Breast epithelium (tissue), 4 donors: ENCODE data around the gene CPLX4. TPM values are rescaled to one million over a fixed set of nuclear protein-coding genes. Genes with fewer than 3 reads are reported as not detected.

Experiments used
- DNase-seq, 2 donors: peaks; one replicate each; pipeline ENCODE4 v3.0.0-alpha.2; 2019; ENCODE audit warnings: low spot score in 2 of 2
- H3K27ac ChIP-seq, 2 donors: fragments of 200-600 bp; sonication (generic) in 1 of 2; one replicate each; pipeline ENCODE4 v1.5.1; 2016 to 2019; ENCODE audit warnings: mild to moderate bottlenecking in 1 of 2
- H3K27me3 ChIP-seq, 2 donors: fragments of 200-600 bp; sonication (generic) in 1 of 2; one replicate each; pipeline versions ENCODE4 v1.5.1 to v1.6.0; 2017 to 2019; ENCODE audit warnings: control low read depth in 1 of 2, mild to moderate bottlenecking in 1 of 2
- H3K36me3 ChIP-seq: fragments of 200-600 bp; one replicate; pipeline ENCODE4 v1.5.1; 2019
- H3K4me1 ChIP-seq, 2 donors: fragments of 200-600 bp; sonication (generic); one replicate each; pipeline ENCODE4 v1.5.1; 2016 to 2019; ENCODE audit warnings: control low read depth in 1 of 2
- H3K4me3 ChIP-seq, 3 donors: fragments of 200-600 bp; sonication (generic); 1 replicate in 2 of 3; 2 replicates in 1 of 3; pipeline ENCODE4 v1.5.1; 2016 to 2019; ENCODE audit warnings: mild to moderate bottlenecking in 3 of 3, moderate library complexity in 2 of 3
- H3K9me3 ChIP-seq, 2 donors: fragments of 200-600 bp; sonication (generic) in 1 of 2; one replicate each; pipeline ENCODE4 v1.5.1; 2016 to 2019; ENCODE audit warnings: control low read depth in 1 of 2
- CTCF ChIP-seq, 3 donors: fragments of 450-650 bp; IDR thresholded peaks; one replicate each; pipeline ENCODE4 v1.5.1; 2016 to 2017; ENCODE audit warnings: antibody characterized with exemption in 3 of 3, mild to moderate bottlenecking in 3 of 3, moderate library complexity in 3 of 3
- POLR2A ChIP-seq: fragments of 450-650 bp; IDR thresholded peaks from one replicate; pipeline ENCODE4 v1.6.1; 2016; ENCODE audit warnings: antibody characterized with exemption, mild to moderate bottlenecking, moderate library complexity
- POLR2AphosphoS5 ChIP-seq, 3 donors: sonication (generic); formaldehyde crosslinking; IDR thresholded peaks; one replicate each; pipeline ENCODE4 v1.6.1; 2017; ENCODE audit warnings: antibody characterized with exemption in 3 of 3
- intact Hi-C: fragments of 100-400 bp; cut with DNase I; formaldehyde crosslinking; loops from one replicate; pipeline ENCODE4 v1.15.1; 2023; ENCODE audit warnings: low total_unique reads
- total RNA-seq, 3 donors: library from RNA; depleted of rRNA; stranded (reverse); fragments of >200 nt; gene quantifications; one replicate each; pipeline ENCODE4 v1.1.0, GENCODE V29; 2016

The CPLX4 gene
- total RNA-seq, 3 donors from 2014 or later: not detected

DNA sequence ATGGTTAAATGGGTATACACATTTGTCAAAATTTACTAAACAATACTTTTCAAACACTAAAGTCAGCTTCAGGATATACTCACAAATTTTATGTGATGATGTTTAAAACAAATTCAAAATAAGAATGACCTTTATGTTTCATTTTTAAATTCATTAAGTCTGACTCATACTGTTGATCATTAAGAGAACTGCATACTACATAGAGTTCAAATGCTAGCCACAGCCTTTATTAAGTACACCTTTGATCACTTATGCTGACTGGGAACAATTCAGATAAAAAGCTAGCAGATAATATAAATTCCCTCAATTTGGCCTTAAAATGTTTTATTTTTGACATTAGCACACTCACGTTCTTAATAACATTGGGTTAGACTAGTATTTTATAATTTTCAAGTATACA, 26.5 kb upstream of the CPLX4 start:
- intact Hi-C loops: no loop called here
- no peak overlapping the region for H3K27ac ChIP-seq
- no peak overlapping the region for H3K4me3 ChIP-seq
- TF ChIP-seq POLR2AphosphoS5 (IDR thresholded peaks at IDR 0.05) (no peak), POLR2A (no peak), CTCF (IDR thresholded peaks at IDR 0.05) (no peak)
- DNase-seq: no peak
- peaks cover 17% of the 10 kb centered on the region for H3K36me3 ChIP-seq
- no peaks in the 10 kb centered on the region for H3K4me1 ChIP-seq
- no peaks in the 10 kb centered on the region for H3K27me3 ChIP-seq
- H3K9me3 ChIP-seq: peaks cover 5 to 21% of the 10 kb centered on the region in 2 donors

DNA sequence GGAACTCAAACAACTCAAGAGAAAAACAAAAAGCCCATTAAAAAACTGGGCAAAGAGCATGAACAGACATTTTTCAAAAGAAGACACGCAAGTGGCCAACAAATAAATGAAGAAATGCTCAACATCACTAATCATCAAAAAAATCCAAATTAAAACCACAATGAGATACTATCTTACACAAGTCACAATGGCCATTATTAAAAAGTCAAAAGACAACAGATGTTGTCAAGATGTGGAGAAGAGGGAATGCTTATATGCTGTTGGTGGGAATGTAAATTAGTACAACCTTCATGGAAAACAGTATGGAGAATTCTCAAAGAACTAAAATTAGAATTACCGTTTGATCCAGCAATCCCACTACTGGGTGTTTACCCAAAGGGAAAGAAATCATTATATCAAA, 25.5 kb upstream of the CPLX4 start:
- Histone ChIP-seq H3K4me3 (no peak overlapping the region), H3K4me1 (no peaks in the 10 kb centered on the region), H3K27me3 (no peaks in the 10 kb centered on the region), H3K36me3 (peaks cover 17% of the 10 kb centered on the region), H3K27ac (no peak overlapping the region), H3K9me3 (peaks cover 8 to 28% of the 10 kb centered on the region in 2 donors)
- TF ChIP-seq POLR2AphosphoS5 (IDR thresholded peaks at IDR 0.05) (no peak), POLR2A (no peak), CTCF (IDR thresholded peaks at IDR 0.05) (no peak)
- DNase-seq: no peak
- intact Hi-C loops: no loop called here

GRCh38 chr18:59340817-59341216, 22.4 kb upstream of the CPLX4 start:
- intact Hi-C loops: no loop called here
- H3K36me3 ChIP-seq: peaks cover 17% of the 10 kb centered on the region

DNA sequence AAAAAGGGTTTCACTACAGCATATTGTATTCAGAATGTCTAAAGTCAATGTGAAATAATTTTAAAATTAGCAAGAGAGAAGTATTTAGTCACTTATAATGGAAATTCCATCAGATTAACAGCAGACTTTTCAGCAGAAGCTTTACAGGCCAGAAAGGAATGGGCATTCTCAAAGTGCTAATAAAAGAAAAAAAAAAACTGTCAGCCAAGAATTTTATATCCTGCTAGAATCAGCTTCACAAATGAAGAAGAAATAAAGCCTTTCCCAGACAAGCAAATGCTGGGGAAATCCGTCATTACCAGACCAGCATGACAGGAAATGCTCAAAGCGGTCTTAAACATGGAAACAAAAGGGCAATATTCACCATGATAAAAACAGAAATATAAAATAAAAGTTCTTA, 21.9 kb upstream of the CPLX4 start:
- intact Hi-C loops: no loop called here
- H3K27me3 ChIP-seq: no peaks in the 10 kb centered on the region
- no peak for TF ChIP-seq POLR2AphosphoS5 (IDR thresholded peaks at IDR 0.05)
- TF ChIP-seq POLR2A: no peak
- TF ChIP-seq CTCF (IDR thresholded peaks at IDR 0.05): no peak
- H3K4me3 ChIP-seq: no peak overlapping the region
- peaks cover 8 to 28% of the 10 kb centered on the region in 2 donors for H3K9me3 ChIP-seq
- no peak for DNase-seq
- H3K27ac ChIP-seq: no peak overlapping the region
- H3K4me1 ChIP-seq: no peaks in the 10 kb centered on the region
- peaks cover 14% of the 10 kb centered on the region for H3K36me3 ChIP-seq

More at GRCh38 chr18:59340817-59341216, 22.4 kb upstream of the CPLX4 start:
- no peaks in the 10 kb centered on the region for H3K4me1 ChIP-seq
- no peak for TF ChIP-seq CTCF (IDR thresholded peaks at IDR 0.05)
- TF ChIP-seq POLR2AphosphoS5 (IDR thresholded peaks at IDR 0.05): no peak
- TF ChIP-seq POLR2A: no peak
- no peak overlapping the region for H3K27ac ChIP-seq
- no peaks in the 10 kb centered on the region for H3K27me3 ChIP-seq
- H3K4me3 ChIP-seq: no peak overlapping the region
- H3K9me3 ChIP-seq: peaks cover 8 to 28% of the 10 kb centered on the region in 2 donors
- no peak for DNase-seq

DNA sequence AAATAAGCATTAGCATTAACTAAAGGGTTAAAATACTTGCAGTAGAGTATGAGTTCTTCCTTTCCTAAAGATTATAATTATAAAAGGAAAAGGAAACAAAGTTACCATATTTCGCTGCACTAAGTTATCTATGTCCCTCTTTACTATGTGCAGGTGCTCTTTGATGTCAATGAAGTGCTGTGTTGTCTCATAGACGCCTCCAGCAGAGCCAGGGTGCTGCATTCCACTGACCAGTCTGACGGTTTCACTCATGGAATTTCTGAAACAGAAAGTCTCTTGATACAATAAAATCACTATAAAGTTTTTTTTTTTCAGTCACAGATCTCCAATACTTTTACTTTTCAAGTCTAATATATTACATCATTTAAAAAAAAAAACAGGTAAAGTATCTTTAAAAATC, 14.5 kb upstream of the CPLX4 start:
- no peak for DNase-seq
- Histone ChIP-seq H3K4me1 (no peaks in the 10 kb centered on the region), H3K9me3 (no peaks in the 10 kb centered on the region), H3K4me3 (no peak overlapping the region), H3K27ac (no peak overlapping the region), H3K27me3 (no peaks in the 10 kb centered on the region), H3K36me3 (peaks cover 6% of the 10 kb centered on the region)
- TF ChIP-seq POLR2A (no peak), POLR2AphosphoS5 (IDR thresholded peaks at IDR 0.05) (no peak), CTCF (IDR thresholded peaks at IDR 0.05) (no peak)
- intact Hi-C loops: no loop called here
